ENCODE results near the gene ATF7. TPM values are rescaled to one million over a fixed set of nuclear protein-coding genes. Genes with fewer than 3 reads are reported as not detected.
"Not testable (repeated sequence)": the region's sequence is repeated elsewhere in the genome, so short reads cannot be mapped to it uniquely, and the experiment has no call there.

Gene ATF7
- total RNA-seq, 1 experiment from 2014 or later = 24.7 TPM

DNA sequence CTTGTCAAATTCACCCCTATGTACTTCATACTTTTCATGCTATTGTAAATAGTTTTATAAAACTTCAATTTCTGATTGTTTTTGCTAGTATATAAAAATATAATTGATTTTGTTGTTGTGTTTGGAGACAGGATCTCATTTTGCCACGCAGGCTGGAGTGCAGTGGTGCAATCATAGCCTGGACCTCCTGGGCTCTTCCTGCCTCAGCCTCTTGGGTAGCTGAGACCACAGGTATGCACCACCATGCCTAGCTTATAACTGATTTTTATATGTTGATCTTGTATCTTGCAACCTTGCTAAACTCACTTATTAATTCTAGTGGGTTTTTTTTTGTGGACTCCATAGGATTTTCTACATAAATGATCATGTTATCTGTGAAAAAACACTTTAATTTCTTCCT lies 26.2 kb upstream of the ATF7 start:
- Histone ChIP-seq H3K9me2 (ENCODE audit: insufficient read depth) (no peaks in the 10 kb centered on the region), H3K27ac (no peak overlapping the region), H3F3A (ENCODE audit: insufficient read depth, low read depth) (no peaks in the 10 kb centered on the region), H3K4me2 (no peak overlapping the region), H3K27me3 (ENCODE audit: insufficient read depth, low read depth) (no peaks in the 10 kb centered on the region), H3K4me1 (replicated peaks; ENCODE audit: insufficient read depth) (no peaks in the 10 kb centered on the region), H3K9me3 (ENCODE audit: insufficient read depth, low read depth) (no peaks in the 10 kb centered on the region), H3K36me3 (ENCODE audit: low read depth) (no peaks in the 10 kb centered on the region), H3K4me3 (no peak overlapping the region), H4K20me1 (ENCODE audit: insufficient read depth) (no peaks in the 10 kb centered on the region), H2AFZ (no peak overlapping the region), H3K79me2 (ENCODE audit: low read depth) (no peaks in the 10 kb centered on the region)
- no TSS peak for BruUV-seq (replicated peaks)
- intact Hi-C loops (cut with micrococcal nuclease; ENCODE audit: unreplicated experiment) = no loop called here
- DNase-seq = no peak
- CTCF ChIA-PET = interaction anchor here (0.8 kb wide), 1 partner anchor 19 kb away, joined by 6 read pairs; no protein-coding TSS in a partner anchor
- TF ChIP-seq EZH2 (IDR thresholded peaks at IDR 0.05; ENCODE audit: low read depth) (no peak), CTCF (conservative IDR thresholded peaks at IDR 0.05) (no peak)
- POLR2A ChIA-PET (ENCODE audit: unreplicated experiment) = no interaction called here

- intact Hi-C loops (cut with micrococcal nuclease; ENCODE audit: unreplicated experiment) = no loop called here
- Histone ChIP-seq H2AFZ (no peak overlapping the region), H3K4me2 (no peak overlapping the region), H3K36me3 (ENCODE audit: low read depth) (no peaks in the 10 kb centered on the region), H3K4me3 (no peak overlapping the region), H3K27ac (no peak overlapping the region), H3K9me3 (ENCODE audit: insufficient read depth, low read depth) (no peaks in the 10 kb centered on the region), H3F3A (ENCODE audit: insufficient read depth, low read depth) (no peaks in the 10 kb centered on the region), H3K9me2 (ENCODE audit: insufficient read depth) (no peaks in the 10 kb centered on the region), H4K20me1 (ENCODE audit: insufficient read depth) (no peaks in the 10 kb centered on the region), H3K79me2 (ENCODE audit: low read depth) (no peaks in the 10 kb centered on the region), H3K27me3 (ENCODE audit: insufficient read depth, low read depth) (no peaks in the 10 kb centered on the region), H3K4me1 (replicated peaks; ENCODE audit: insufficient read depth) (no peaks in the 10 kb centered on the region)
- no peak for DNase-seq
- no peak for TF ChIP-seq CTCF (conservative IDR thresholded peaks at IDR 0.05)
- TF ChIP-seq EZH2 (IDR thresholded peaks at IDR 0.05; ENCODE audit: low read depth) = no peak
- BruUV-seq (replicated peaks) = no TSS peak
- ChIA-PET POLR2A (ENCODE audit: unreplicated experiment) (no interaction called here), CTCF (interaction anchor here (0.6 kb wide), 1 partner anchor 25 kb away, joined by 4 read pairs; no protein-coding TSS in a partner anchor)
These were observed 25.6 kb upstream of the ATF7 start for GRCh38 chr12:53651737-53652136.

DNA sequence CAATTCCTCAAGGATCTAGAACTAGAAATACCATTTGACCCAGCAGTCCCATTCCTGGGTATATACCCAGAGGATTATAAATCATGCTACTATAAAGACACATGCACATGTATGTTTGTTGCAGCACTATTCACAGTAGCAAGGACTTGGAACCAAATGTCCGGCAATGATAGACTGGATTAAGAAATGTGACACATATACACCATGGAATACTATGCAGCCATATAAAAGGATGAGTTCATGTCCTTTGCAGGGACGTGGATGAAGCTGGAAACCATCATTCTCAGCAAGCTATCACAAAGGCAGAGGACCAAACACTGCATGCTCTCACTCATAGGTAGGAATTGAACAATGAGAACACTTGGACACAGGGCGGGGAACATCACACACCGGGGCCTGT lies 20.1 kb upstream of the ATF7 start:
- CTCF ChIA-PET; intact Hi-C loops (cut with micrococcal nuclease; ENCODE audit: unreplicated experiment): not testable (repeated sequence)

GRCh38 chr12:53645165-53645564 lies 19.0 kb upstream of the ATF7 start:
- Histone ChIP-seq H3K4me3 (no peak overlapping the region), H3K36me3 (ENCODE audit: low read depth) (no peaks in the 10 kb centered on the region), H3K4me2 (no peak overlapping the region), H2AFZ (no peak overlapping the region), H4K20me1 (ENCODE audit: insufficient read depth) (no peaks in the 10 kb centered on the region), H3K9me2 (ENCODE audit: insufficient read depth) (no peaks in the 10 kb centered on the region), H3K27ac (no peak overlapping the region), H3K9me3 (ENCODE audit: insufficient read depth, low read depth) (no peaks in the 10 kb centered on the region), H3K27me3 (ENCODE audit: insufficient read depth, low read depth) (no peaks in the 10 kb centered on the region), H3F3A (ENCODE audit: insufficient read depth, low read depth) (no peaks in the 10 kb centered on the region), H3K79me2 (ENCODE audit: low read depth) (no peaks in the 10 kb centered on the region), H3K4me1 (replicated peaks; ENCODE audit: insufficient read depth) (no peaks in the 10 kb centered on the region)
- ChIA-PET CTCF (no interaction called here), POLR2A (ENCODE audit: unreplicated experiment) (no interaction called here)
- no peak for DNase-seq
- intact Hi-C loops (cut with micrococcal nuclease; ENCODE audit: unreplicated experiment) = no loop called here
- no TSS peak for BruUV-seq (replicated peaks)
- TF ChIP-seq EZH2 (IDR thresholded peaks at IDR 0.05; ENCODE audit: low read depth) = no peak
- TF ChIP-seq CTCF (conservative IDR thresholded peaks at IDR 0.05) = no peak

More for the DNA sequence above, 20.1 kb upstream of the ATF7 start:
- H3K9me3 ChIP-seq (ENCODE audit: insufficient read depth, low read depth); BruUV-seq (replicated peaks); POLR2A ChIA-PET (ENCODE audit: unreplicated experiment); H3K9me2 ChIP-seq (ENCODE audit: insufficient read depth); H3K27ac ChIP-seq; H3K4me1 ChIP-seq (replicated peaks; ENCODE audit: insufficient read depth); H3K27me3 ChIP-seq (ENCODE audit: insufficient read depth, low read depth); H3K36me3 ChIP-seq (ENCODE audit: low read depth); DNase-seq; H2AFZ ChIP-seq; H3K4me2 ChIP-seq; H3K4me3 ChIP-seq; H3K79me2 ChIP-seq (ENCODE audit: low read depth); H4K20me1 ChIP-seq (ENCODE audit: insufficient read depth); H3F3A ChIP-seq (ENCODE audit: insufficient read depth, low read depth): not testable (repeated sequence)

Data from PC-9 (cell line).